A673 (cell line): ENCODE results near the gene CNDP1. TPM values are rescaled to one million over a fixed set of nuclear protein-coding genes. Genes with fewer than 3 reads are reported as not detected.

ENCODE experiments used
- BruUV-seq: library from RNA; stranded (reverse); fragments of 400-500 nt; replicated peaks from 2 replicates; lab custom pipeline; 2021; lab: Mats Ljungman, UMichigan
- CTCF ChIA-PET: fragments of 300-600 bp; sonication (Branson Sonifier 250); formaldehyde crosslinking; loops from one replicate; lab custom pipeline; 2022; ENCODE audit warnings: antibody characterized with exemption; lab: Charles Lee
- POLR2A ChIA-PET: fragments of 300-600 bp; sonication (Branson Sonifier 250); formaldehyde crosslinking; loops from one replicate; lab custom pipeline; 2022; ENCODE audit warnings: antibody characterized with exemption; ENCODE audit not compliant: low non-redundant PET; lab: Charles Lee
- DNase-seq: peaks from one replicate; pipeline ENCODE4 v3.0.0-alpha.2; 2015; ENCODE audit warnings: low spot score
- H3K27ac ChIP-seq: fragments of 200-600 bp; sonication (generic); 2 replicates; pipeline ENCODE4 v1.5.1; 2016; ENCODE audit warnings: mixed run types, low read depth, mild to moderate bottlenecking, mixed read lengths, antibody characterized with exemption, low read length; ENCODE audit not compliant: poor library complexity, severe bottlenecking
- H3K27me3 ChIP-seq: fragments of 200-600 bp; sonication (generic); replicated peaks from 2 replicates; pipeline ENCODE4 v1.6.1; 2017; ENCODE audit warnings: mixed run types, low read depth, mild to moderate bottlenecking, mixed read lengths, antibody characterized with exemption, low read length; ENCODE audit not compliant: insufficient read depth, poor library complexity
- H3K36me3 ChIP-seq: fragments of 200-600 bp; sonication (generic); 2 replicates; pipeline ENCODE4 v1.6.1; 2016; ENCODE audit warnings: mixed run types, mild to moderate bottlenecking, mixed read lengths, antibody characterized with exemption, low read length; ENCODE audit not compliant: insufficient read depth, poor library complexity, severe bottlenecking
- H3K4me1 ChIP-seq: fragments of 200-600 bp; sonication (generic); 2 replicates; pipeline ENCODE4 v1.6.1; 2017; ENCODE audit warnings: mixed run types, mild to moderate bottlenecking, mixed read lengths, antibody characterized with exemption, low read length; ENCODE audit not compliant: insufficient read depth, poor library complexity, severe bottlenecking
- H3K4me3 ChIP-seq: fragments of 200-600 bp; sonication (generic); 2 replicates; pipeline ENCODE4 v1.5.1; 2016; ENCODE audit warnings: low read depth, mixed run types, mild to moderate bottlenecking, mixed read lengths, low read length; ENCODE audit not compliant: poor library complexity, severe bottlenecking
- H3K9me3 ChIP-seq: fragments of 200-600 bp; sonication (generic); 2 replicates; pipeline ENCODE4 v1.6.1; 2016; ENCODE audit warnings: mixed run types, low read depth, mild to moderate bottlenecking, mixed read lengths, antibody characterized with exemption, low read length; ENCODE audit not compliant: poor library complexity, severe bottlenecking
- CTCF ChIP-seq: fragments of 300-800, 200-600 bp; sonication (generic); conservative IDR thresholded peaks from 2 replicates; pipeline ENCODE4 v1.5.1; 2017; ENCODE audit warnings: low read depth, mild to moderate bottlenecking, antibody characterized with exemption, low read length, moderate library complexity, mixed read lengths
- EZH2 ChIP-seq: fragments of 200-600 bp; sonication (generic); IDR thresholded peaks from 2 replicates; pipeline ENCODE4 v1.6.1; 2017; ENCODE audit warnings: borderline replicate concordance, low read depth, mild to moderate bottlenecking, mixed read lengths, antibody characterized with exemption, low read length; ENCODE audit not compliant: poor library complexity, severe bottlenecking
- intact Hi-C: fragments of 100-400 bp; cut with micrococcal nuclease; formaldehyde crosslinking; loops from one replicate; pipeline ENCODE4 v1.10.0; 2022; ENCODE audit not compliant: unreplicated experiment
- total RNA-seq: library from RNA; stranded (reverse); gene quantifications from 2 replicates; pipeline ENCODE4 v1.2.3, GENCODE V29; 2021

The CNDP1 gene
- total RNA-seq, 1 experiment from 2014 or later, result not detected

- Histone ChIP-seq H3K27ac (no peak overlapping the region), H3K4me1 (peaks cover 6% of the 10 kb centered on the region), H3K36me3 (no peaks in the 10 kb centered on the region), H3K27me3 (no peaks in the 10 kb centered on the region), H3K4me3 (no peak overlapping the region), H3K9me3 (no peaks in the 10 kb centered on the region)
- TF ChIP-seq EZH2, result no peak
- no peak for TF ChIP-seq CTCF
- BruUV-seq, result no TSS peak
- ChIA-PET CTCF (no interaction called here), POLR2A (no interaction called here)
- intact Hi-C loops, result no loop called here
- DNase-seq, result no peak
Measured at GRCh38 chr18:74519320-74520095, 14.8 kb upstream of the CNDP1 start.

- intact Hi-C loops, result no loop called here
- H3K36me3 ChIP-seq, result no peaks in the 10 kb centered on the region
Measured at GRCh38 chr18:74520096-74520833, 14.0 kb upstream of the CNDP1 start.

GRCh38 chr18:74521068-74521725 lies 13.1 kb upstream of the CNDP1 start:
- BruUV-seq, result no TSS peak
- intact Hi-C loops, result no loop called here
- Histone ChIP-seq H3K4me1 (peaks cover 6% of the 10 kb centered on the region), H3K27ac (no peak overlapping the region), H3K9me3 (no peaks in the 10 kb centered on the region), H3K4me3 (no peak overlapping the region), H3K36me3 (no peaks in the 10 kb centered on the region), H3K27me3 (no peaks in the 10 kb centered on the region)
- POLR2A ChIA-PET, result no interaction called here
- TF ChIP-seq CTCF, result no peak
- TF ChIP-seq EZH2, result no peak
- no peak for DNase-seq
- CTCF ChIA-PET, result no interaction called here

More at GRCh38 chr18:74520096-74520833, 14.0 kb upstream of the CNDP1 start:
- ChIA-PET POLR2A (no interaction called here), CTCF (no interaction called here)
- Histone ChIP-seq H3K27ac (no peak overlapping the region), H3K4me1 (peaks cover 6% of the 10 kb centered on the region), H3K27me3 (no peaks in the 10 kb centered on the region), H3K9me3 (no peaks in the 10 kb centered on the region), H3K4me3 (no peak overlapping the region)
- BruUV-seq, result TSS peak; percentile 93
- no peak for TF ChIP-seq CTCF
- no peak for DNase-seq
